Measurements from ENCODE around the gene ZSWIM6. TPM values are rescaled to one million over a fixed set of nuclear protein-coding genes. Genes with fewer than 3 reads are reported as not detected.

The ZSWIM6 gene
- total and polyA plus RNA-seq, 12 donors, result 2.1 to 10.3 (median 6.7) TPM

GRCh38 chr5:61298066-61298465, 34.0 kb upstream of the ZSWIM6 start:
- Histone ChIP-seq H3K4me3 (no peak overlapping the region), H3K27ac (no peak overlapping the region), H3K36me3 (no peaks in the 10 kb centered on the region), H3K27me3 (no peaks in the 10 kb centered on the region), H3K4me1 (peaks cover 0 to 30% (median 11%) of the 10 kb centered on the region in 9 donors), H3K9me3 (no peaks in the 10 kb centered on the region)
- WGBS, 2 donors, result 65 to 68% methylated on average over 3 of the region's 3 CpGs
- no peak for TF ChIP-seq CTCF (IDR thresholded peaks at IDR 0.05)
- ATAC-seq (no peak), DNase-seq (no peak)
- intact Hi-C loops (cut with DNase I), result no loop called here

GRCh38 chr5:61298580-61298979, 33.5 kb upstream of the ZSWIM6 start:
- ATAC-seq (no peak), DNase-seq (no peak)
- intact Hi-C loops (cut with DNase I), result no loop called here
- H3K9me3 ChIP-seq, result no peaks in the 10 kb centered on the region
- peaks cover 0 to 35% (median 13%) of the 10 kb centered on the region in 9 donors for H3K4me1 ChIP-seq
- no peak overlapping the region for H3K27ac ChIP-seq
- H3K4me3 ChIP-seq, result no peak overlapping the region
- 72 to 77% methylated on average over 6 of the region's 6 CpGs for WGBS, 2 donors
- no peak for TF ChIP-seq CTCF (IDR thresholded peaks at IDR 0.05)
- no peaks in the 10 kb centered on the region for H3K36me3 ChIP-seq
- no peaks in the 10 kb centered on the region for H3K27me3 ChIP-seq

- no peak for TF ChIP-seq CTCF (IDR thresholded peaks at IDR 0.05)
- peak in 1 of 8 donors; percentile 51 for ATAC-seq
- no peaks in the 10 kb centered on the region for H3K36me3 ChIP-seq
- no peaks in the 10 kb centered on the region for H3K27me3 ChIP-seq
- peaks cover 0 to 39% (median 13%) of the 10 kb centered on the region in 9 donors for H3K4me1 ChIP-seq
- WGBS, 2 donors, result 76 to 80% methylated on average over 5 of the region's 5 CpGs
- intact Hi-C loops (cut with DNase I), result no loop called here
- no peak overlapping the region for H3K4me3 ChIP-seq
- no peak for DNase-seq
- H3K9me3 ChIP-seq, result no peaks in the 10 kb centered on the region
- no peak overlapping the region for H3K27ac ChIP-seq
Measured at GRCh38 chr5:61299261-61299681, 32.8 kb upstream of the ZSWIM6 start.

- intact Hi-C loops (cut with DNase I), result no loop called here
- TF ChIP-seq CTCF (IDR thresholded peaks at IDR 0.05), result no peak
- WGBS, 2 donors, result 45 to 52% methylated on average over 9 of the region's 9 CpGs
- Histone ChIP-seq H3K4me3 (no peak overlapping the region), H3K27ac (peak overlapping the region in 6 of 10 donors; percentile 43 to 63 (median 50)), H3K36me3 (no peaks in the 10 kb centered on the region), H3K4me1 (peaks cover 0 to 49% (median 13%) of the 10 kb centered on the region in 9 donors), H3K27me3 (no peaks in the 10 kb centered on the region), H3K9me3 (no peaks in the 10 kb centered on the region)
- ATAC-seq, result peak; percentile 74 to 96 (median 85)
- peak in 1 of 2 donors; percentile 46 for DNase-seq
Measured at GRCh38 chr5:61301341-61302199, 30.5 kb upstream of the ZSWIM6 start.

All from heart right ventricle (tissue), 16 donors.